ENCODE data around the gene SIRT2.

SIRT2 gene

GRCh38 chr19:38921420-38922274 lies 22.2 kb upstream of the SIRT2 start:
- H3K4me3 ChIP-seq (ENCODE audit: low read length, poor library complexity, severe bottlenecking) = no peak overlapping the region
- no peaks in the 10 kb centered on the region for H3K9me2 ChIP-seq (replicated peaks; ENCODE audit: low read depth, low read length)
- no peak overlapping the region for H2AFZ ChIP-seq (ENCODE audit: low read length)
- no peaks in the 10 kb centered on the region for H4K20me1 ChIP-seq (ENCODE audit: insufficient read depth, low read length, poor library complexity, severe bottlenecking)
- TF ChIP-seq EZH2phosphoT487 (IDR thresholded peaks at IDR 0.05; ENCODE audit: borderline replicate concordance) (no peak), CTCF (conservative IDR thresholded peaks at IDR 0.05; ENCODE audit: low read length) (no peak)
- no peak overlapping the region for H3K4me2 ChIP-seq (ENCODE audit: low read depth, low read length, poor library complexity, severe bottlenecking)
- H3K4me1 ChIP-seq (ENCODE audit: insufficient read depth, low read length, poor library complexity, severe bottlenecking) = no peaks in the 10 kb centered on the region
- no peaks in the 10 kb centered on the region for H3F3A ChIP-seq (ENCODE audit: low read depth)
- H3K36me3 ChIP-seq (ENCODE audit: insufficient read depth, low read length) = peaks cover 10% of the 10 kb centered on the region; the same call in 1 of the 2 replicates
- H3K27me3 ChIP-seq (ENCODE audit: insufficient read depth, low read length, poor library complexity, severe bottlenecking) = no peaks in the 10 kb centered on the region
- H3K9me3 ChIP-seq (ENCODE audit: insufficient read depth, low read depth, low read length) = no peaks in the 10 kb centered on the region
- H3K9ac ChIP-seq (ENCODE audit: low read depth, low read length, poor library complexity, severe bottlenecking) = no peak overlapping the region
- H3K79me2 ChIP-seq (ENCODE audit: insufficient read depth, low read length) = no peaks in the 10 kb centered on the region

GRCh38 chr19:38920602-38921419 lies 21.4 kb upstream of the SIRT2 start:
- H3K4me3 ChIP-seq (ENCODE audit: low read length, poor library complexity, severe bottlenecking) = no peak overlapping the region
- no peaks in the 10 kb centered on the region for H3K4me1 ChIP-seq (ENCODE audit: insufficient read depth, low read length, poor library complexity, severe bottlenecking)
- no peak overlapping the region for H3K9ac ChIP-seq (ENCODE audit: low read depth, low read length, poor library complexity, severe bottlenecking)
- no peaks in the 10 kb centered on the region for H4K20me1 ChIP-seq (ENCODE audit: insufficient read depth, low read length, poor library complexity, severe bottlenecking)
- no peak overlapping the region for H3K4me2 ChIP-seq (ENCODE audit: low read depth, low read length, poor library complexity, severe bottlenecking)
- H3K9me2 ChIP-seq (replicated peaks; ENCODE audit: low read depth, low read length) = no peaks in the 10 kb centered on the region
- H3F3A ChIP-seq (ENCODE audit: low read depth) = no peaks in the 10 kb centered on the region
- TF ChIP-seq EZH2phosphoT487 (IDR thresholded peaks at IDR 0.05; ENCODE audit: borderline replicate concordance) (no peak), CTCF (conservative IDR thresholded peaks at IDR 0.05; ENCODE audit: low read length) (no peak)
- no peak overlapping the region for H2AFZ ChIP-seq (ENCODE audit: low read length)
- no peaks in the 10 kb centered on the region for H3K27me3 ChIP-seq (ENCODE audit: insufficient read depth, low read length, poor library complexity, severe bottlenecking)
- peaks cover 10% of the 10 kb centered on the region; the same call in 1 of the 2 replicates for H3K36me3 ChIP-seq (ENCODE audit: insufficient read depth, low read length)
- no peaks in the 10 kb centered on the region for H3K79me2 ChIP-seq (ENCODE audit: insufficient read depth, low read length)
- no peaks in the 10 kb centered on the region for H3K9me3 ChIP-seq (ENCODE audit: insufficient read depth, low read depth, low read length)

GRCh38 chr19:38919837-38920601 lies 20.6 kb upstream of the SIRT2 start:
- TF ChIP-seq CTCF (conservative IDR thresholded peaks at IDR 0.05; ENCODE audit: low read length) = no peak
- TF ChIP-seq EZH2phosphoT487 (IDR thresholded peaks at IDR 0.05; ENCODE audit: borderline replicate concordance) = no peak
- H3K4me1 ChIP-seq (ENCODE audit: insufficient read depth, low read length, poor library complexity, severe bottlenecking) = no peaks in the 10 kb centered on the region

More at GRCh38 chr19:38919837-38920601, 20.6 kb upstream of the SIRT2 start:
- no peaks in the 10 kb centered on the region for H3K9me3 ChIP-seq (ENCODE audit: insufficient read depth, low read depth, low read length)
- no peak overlapping the region for H3K9ac ChIP-seq (ENCODE audit: low read depth, low read length, poor library complexity, severe bottlenecking)
- peaks cover 10% of the 10 kb centered on the region; the same call in 1 of the 2 replicates for H3K36me3 ChIP-seq (ENCODE audit: insufficient read depth, low read length)
- no peaks in the 10 kb centered on the region for H3K9me2 ChIP-seq (replicated peaks; ENCODE audit: low read depth, low read length)
- H3K27me3 ChIP-seq (ENCODE audit: insufficient read depth, low read length, poor library complexity, severe bottlenecking) = no peaks in the 10 kb centered on the region
- no peak overlapping the region for H2AFZ ChIP-seq (ENCODE audit: low read length)
- no peaks in the 10 kb centered on the region for H4K20me1 ChIP-seq (ENCODE audit: insufficient read depth, low read length, poor library complexity, severe bottlenecking)
- H3K4me3 ChIP-seq (ENCODE audit: low read length, poor library complexity, severe bottlenecking) = no peak overlapping the region
- H3F3A ChIP-seq (ENCODE audit: low read depth) = no peaks in the 10 kb centered on the region
- H3K4me2 ChIP-seq (ENCODE audit: low read depth, low read length, poor library complexity, severe bottlenecking) = no peak overlapping the region
- no peaks in the 10 kb centered on the region for H3K79me2 ChIP-seq (ENCODE audit: insufficient read depth, low read length)

All from Loucy (cell line).